SW 1271 (cell line): ENCODE results near the gene ATP5F1D.
"Not testable (repeated sequence)": the region's sequence is repeated elsewhere in the genome, so short reads cannot be mapped to it uniquely, and the experiment has no call there.

ENCODE experiments used
- DNase-seq, 2 experiments: peaks; one replicate each; lab custom pipeline; 2025; lab: John Stamatoyannopoulos, UW

The ATP5F1D gene

DNA sequence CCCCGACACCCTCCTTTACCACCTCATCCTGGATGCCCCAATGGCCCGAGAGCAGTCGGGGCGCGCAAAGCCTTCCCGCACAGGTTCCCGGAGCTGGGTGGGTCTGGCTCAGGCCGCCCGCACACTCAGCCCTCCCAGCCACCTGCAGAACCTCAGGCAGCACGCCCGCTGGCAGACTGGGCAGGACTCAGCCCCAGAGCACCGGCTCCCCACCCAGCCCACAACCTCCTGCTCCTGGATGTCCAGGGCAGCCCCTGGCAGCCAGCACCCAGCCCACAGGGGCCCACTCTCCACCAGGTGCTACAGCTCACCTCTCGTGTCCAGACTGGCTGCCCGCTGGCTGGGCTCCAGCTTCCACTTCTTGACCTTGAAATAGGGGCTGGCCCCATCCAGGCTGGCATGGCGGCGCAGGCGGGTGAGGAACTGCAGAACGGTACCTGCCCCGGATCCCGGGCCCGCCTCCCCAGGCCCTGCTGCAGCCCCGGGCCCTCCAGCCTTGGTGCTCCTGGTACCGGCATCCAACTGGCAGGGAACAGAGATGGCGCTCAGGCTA lies 8.4 kb upstream of the ATP5F1D start:
- no peak for DNase-seq

DNA sequence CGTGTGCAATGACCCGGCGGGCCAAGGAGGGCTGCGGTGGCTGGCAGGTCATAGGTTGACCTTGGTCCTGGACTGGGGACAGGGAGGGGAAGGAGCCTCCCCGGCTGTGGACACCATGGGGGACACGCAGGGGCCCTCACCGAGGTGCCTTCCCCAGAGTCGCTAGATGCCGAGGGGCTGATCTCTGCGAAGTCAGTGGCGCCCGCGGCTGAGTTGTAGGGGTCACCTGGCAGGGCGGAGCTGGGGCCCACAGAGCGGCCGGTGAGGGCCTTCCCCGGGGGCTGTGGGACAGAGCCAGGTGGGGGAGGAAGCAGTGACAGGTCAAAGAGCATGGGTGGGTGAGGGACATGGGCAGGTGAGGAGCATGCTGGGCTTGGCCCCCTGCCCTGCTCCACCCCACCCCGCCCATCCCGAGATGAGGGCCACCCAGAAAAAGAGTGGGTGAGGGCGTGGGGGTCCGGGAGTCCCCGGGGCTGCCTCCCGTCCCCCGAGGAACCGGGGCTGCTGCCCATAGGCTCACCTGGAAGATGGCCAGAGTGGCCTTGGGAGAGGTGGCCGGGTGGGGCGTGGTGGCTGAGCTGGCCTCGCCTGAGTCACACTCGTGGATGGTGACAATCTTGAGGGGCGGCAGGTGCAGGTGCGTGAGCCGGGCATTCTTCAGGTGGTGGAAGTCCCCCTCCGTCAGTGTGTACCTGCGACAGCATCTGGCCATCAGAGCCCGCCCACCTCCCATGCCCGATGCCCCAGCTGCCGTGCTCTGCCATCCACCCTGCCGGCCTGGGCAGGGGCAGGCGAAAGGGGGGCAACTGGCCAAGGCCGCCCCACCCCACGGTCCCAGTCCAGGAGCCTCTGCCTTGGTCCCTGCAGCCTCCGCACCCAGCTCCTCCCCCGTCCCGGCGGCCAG lies 7.2 kb upstream of the ATP5F1D start:
- DNase-seq = no peak

- no peak for DNase-seq
Observed at GRCh38 chr19:1234955-1235380, 6.6 kb upstream of the ATP5F1D start.

- no peak for DNase-seq
Observed at GRCh38 chr19:1235625-1236538, 5.7 kb upstream of the ATP5F1D start.

DNA sequence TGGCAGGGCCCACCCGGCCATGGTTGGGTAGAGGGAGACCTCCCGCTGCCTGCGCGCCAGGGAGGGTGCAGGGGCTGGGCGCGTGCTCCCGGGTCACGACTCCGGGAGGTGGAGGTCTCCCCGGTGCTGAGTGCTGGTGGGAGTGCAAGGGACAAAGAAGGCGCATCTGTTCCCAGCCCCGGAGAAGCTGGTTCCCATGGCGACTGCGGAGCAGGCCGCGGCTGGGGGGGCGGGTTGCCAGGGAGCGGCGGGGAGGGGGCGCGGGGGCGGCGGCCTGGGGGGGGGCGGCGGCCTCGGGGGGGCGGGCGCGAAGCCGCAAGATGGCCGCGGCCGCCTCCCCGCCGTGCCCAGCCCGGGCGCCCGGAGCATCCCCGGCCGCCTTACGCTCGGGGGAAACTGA lies 5.0 kb upstream of the ATP5F1D start:
- DNase-seq = no peak

DNA sequence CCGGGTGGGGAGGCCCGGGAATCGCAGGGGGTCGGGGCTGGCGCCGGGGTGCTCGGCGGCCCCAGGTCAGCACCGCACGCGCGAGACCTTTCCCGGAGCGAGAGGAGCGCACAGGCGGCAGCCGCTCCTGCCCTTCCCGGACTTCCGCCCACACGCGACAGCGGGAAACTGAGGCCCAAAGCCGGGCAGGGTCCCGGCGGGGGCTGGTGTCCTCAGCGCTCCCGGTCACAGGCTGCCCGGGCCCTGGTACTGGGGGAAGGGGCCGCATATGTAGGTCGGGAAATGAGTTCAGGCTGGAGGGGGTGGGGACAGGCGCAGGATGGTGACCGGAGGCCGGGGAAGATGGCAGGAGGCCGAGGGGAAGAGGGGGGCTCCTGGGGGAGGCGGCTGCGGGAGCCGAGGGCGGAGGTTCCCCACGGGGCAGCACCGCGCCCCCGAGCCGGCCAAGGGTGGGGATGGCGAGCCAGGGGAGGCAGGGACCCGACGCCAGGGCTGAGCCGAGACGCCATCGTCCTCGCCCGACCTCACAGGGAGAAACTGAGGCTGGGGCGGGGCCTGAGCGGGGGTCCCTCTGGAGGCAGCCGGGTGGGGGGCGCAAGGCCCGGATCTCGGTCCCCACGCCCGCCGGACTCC lies 4.4 kb upstream of the ATP5F1D start:
- no peak for DNase-seq

- no peak for DNase-seq
Observed at GRCh38 chr19:1237754-1238368, 3.7 kb upstream of the ATP5F1D start, which contains the start of gene CBARP. Gene CBARP (minus strand): TSS chr19:1238005. CDS start chr19:1236100, 1,905 bp downstream.

DNA sequence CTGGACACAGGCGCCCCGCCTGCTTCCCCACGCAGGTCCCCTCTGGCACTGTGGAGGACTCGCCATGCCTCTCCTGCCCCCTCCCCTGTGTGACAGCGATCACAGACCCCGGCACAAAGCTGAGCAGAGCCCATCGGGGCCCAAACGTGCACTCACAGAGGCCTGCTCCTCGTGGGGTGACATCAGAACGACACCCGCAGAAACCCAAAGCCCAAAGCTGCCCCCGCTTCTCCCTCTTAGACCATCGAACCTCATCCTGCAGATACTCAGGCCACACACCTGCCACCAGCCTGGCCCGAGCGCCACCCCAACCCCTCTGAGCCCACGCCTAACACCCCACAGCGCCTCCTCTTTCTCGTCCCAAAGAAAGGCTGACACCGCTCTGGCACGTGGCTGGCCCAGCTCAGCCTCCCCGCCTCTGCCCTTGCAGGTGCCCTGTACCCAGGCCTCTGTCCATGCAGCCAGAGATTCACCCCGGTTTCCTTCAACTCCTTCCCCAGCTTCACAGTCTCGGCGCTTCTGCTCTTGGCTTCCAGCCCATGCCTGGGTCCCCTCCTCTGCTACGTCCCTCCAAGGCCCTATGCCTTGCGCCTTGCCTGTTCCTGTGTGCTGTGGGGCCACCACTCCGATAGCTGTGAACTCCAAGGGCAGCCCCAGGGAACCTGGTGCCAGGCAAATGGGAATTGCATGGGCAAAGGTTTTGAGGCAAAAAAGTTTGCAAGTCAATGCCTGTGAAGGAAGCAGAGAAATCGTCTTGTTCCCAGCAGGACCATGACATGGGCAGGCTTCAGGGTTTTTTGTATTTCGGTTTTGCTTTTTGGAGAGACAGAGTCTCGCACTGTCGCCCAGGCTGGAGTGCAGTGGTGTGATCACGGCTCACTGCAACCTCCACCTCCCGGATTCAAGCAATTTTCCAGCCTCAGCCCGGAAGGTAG lies 2.9 kb upstream of the ATP5F1D start:
- DNase-seq = no peak

DNA sequence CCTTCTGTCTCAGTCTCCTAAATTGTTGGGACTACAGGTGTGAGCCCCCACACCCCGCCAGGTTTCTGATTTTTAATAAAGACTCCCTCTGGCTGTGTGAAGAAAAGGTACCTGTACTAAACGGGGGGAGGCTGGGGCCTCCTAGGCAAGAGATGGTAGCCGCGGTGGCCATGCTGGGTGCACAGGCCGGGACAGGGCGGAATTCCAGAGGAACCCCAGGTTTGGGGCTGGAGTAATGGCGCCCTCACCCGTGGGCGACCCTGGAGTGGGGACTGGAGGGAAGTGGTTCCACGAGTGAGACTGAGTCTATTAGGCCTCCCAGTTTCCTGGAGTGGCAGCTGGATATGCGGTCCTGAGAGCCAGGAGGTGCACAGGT lies 2.1 kb upstream of the ATP5F1D start:
- no peak for DNase-seq

DNA sequence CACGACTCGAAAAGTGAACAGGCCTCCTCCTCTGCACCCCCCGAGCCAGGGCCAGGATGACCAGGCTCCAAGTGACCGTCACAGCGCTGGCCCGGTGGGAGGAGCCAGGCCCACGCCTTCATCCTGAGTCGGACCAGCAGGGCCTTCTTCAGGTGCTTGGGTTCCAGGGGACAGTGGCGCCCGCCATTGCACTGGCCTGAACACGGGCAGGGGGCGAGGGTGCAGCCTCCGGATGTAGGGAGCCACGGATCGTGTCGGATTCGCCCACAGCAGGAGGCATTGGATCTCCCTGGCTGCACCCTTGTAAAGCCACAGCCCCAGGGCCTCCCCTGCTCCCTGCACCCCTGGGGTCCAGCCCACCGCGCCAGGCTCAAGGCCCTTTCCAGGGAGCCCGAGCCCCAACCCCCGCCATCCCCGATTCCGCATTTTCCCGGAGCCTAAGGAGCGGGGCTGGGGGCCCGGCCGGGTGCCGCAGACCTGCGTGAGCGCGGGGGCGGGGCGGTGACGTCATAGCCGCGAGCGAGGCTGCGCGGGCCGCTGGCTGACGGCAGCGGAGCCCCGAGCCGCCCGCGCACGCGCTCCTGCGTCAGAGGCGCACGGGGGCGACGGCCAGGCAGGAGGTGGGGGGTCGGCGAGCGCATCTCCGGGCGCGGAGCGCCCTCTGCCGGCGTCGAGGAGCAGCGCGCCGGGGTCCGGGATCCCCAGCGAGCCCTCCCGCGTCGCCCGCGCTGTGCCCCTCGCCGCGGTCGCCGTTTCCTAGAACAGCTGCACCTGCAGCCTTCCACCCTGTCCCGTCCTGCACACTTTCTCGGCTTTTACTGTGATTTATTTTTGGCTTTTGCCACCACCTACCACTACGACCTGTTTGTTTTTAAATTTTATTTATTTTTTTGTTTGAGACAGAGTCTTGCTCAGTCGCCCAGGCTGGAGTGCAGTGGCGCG lies 1.5 kb upstream of the ATP5F1D start:
- DNase-seq = peak; percentile 61 to 79

GRCh38 chr19:1240925-1241324 lies 626 bp upstream of the ATP5F1D start:
- no peak for DNase-seq

DNA sequence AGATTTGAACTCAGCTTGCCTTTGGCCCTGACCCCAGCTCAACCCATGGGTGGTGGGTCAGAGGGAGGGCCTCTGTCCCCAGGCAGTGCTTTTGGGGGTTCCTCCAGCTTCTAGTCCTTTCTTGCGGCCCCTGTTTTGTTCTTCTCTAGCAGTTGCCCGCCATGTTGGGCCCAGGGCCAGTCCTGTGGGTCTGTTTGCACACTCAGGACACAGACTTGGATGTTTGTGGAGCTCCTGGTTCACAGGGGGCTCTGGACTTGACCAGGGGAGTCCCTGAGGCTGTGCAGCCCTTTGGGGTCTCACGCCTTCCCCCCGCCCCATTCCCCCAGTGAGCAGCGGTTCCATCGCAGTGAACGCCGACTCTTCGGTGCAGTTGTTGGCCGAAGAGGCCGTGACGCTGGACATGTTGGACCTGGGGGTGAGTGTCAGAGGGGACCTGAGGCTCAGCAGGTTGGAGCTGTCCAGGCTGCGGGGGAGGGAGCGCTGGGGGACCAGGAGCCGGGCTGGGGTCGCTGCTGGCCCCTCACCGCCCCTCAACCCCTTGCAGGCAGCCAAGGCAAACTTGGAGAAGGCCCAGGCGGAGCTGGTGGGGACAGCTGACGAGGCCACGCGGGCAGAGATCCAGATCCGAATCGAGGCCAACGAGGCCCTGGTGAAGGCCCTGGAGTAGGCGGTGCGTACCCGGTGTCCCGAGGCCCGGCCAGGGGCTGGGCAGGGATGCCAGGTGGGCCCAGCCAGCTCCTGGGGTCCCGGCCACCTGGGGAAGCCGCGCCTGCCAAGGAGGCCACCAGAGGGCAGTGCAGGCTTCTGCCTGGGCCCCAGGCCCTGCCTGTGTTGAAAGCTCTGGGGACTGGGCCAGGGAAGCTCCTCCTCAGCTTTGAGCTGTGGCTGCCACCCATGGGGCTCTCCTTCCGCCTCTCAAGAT lies 2.5 kb downstream of the ATP5F1D start:
- DNase-seq = peak; percentile 64 to 70

GRCh38 chr19:1244693-1245451 lies 3.3 kb downstream of the ATP5F1D start:
- peak in 1 of 2 experiments; percentile 28 for DNase-seq

GRCh38 chr19:1245494-1246264 lies 4.1 kb downstream of the ATP5F1D start:
- DNase-seq = no peak

- DNase-seq = not testable (repeated sequence)
Observed at GRCh38 chr19:1246265-1247087, 4.9 kb downstream of the ATP5F1D start.

GRCh38 chr19:1247748-1248138 lies 6.2 kb downstream of the ATP5F1D start:
- DNase-seq = no peak
